GM19238 (cell line): Measurements from ENCODE around the gene TMPRSS7.
"Not testable (repeated sequence)": the region's sequence is repeated elsewhere in the genome, so short reads cannot be mapped to it uniquely, and the experiment has no call there.

Experiments used
- DNase-seq: peaks from one replicate; pipeline ENCODE4 v3.0.0; 2011; ENCODE audit warnings: low spot score; ENCODE audit not compliant: insufficient read length

TMPRSS7 gene

DNA sequence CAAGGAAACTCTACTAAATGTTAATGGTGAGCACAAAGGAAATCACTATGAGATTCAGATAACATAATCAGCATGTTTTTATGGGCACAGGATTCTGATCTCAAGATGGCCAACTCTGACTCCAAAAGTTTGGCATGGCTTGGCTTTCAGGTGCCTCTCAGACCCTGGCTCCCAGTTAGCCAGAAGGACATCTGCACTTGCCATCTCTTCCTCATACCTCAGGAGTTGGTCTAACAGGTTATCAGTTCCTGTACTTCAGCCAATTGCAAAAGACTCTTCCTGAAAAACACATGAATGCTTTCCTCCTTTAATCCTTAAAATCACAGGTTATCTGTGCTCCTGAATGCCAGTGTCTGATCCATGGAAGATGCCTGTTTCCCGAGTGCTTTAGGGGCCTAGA, 25.0 kb downstream of the TMPRSS7 start:
- no peak for DNase-seq

DNA sequence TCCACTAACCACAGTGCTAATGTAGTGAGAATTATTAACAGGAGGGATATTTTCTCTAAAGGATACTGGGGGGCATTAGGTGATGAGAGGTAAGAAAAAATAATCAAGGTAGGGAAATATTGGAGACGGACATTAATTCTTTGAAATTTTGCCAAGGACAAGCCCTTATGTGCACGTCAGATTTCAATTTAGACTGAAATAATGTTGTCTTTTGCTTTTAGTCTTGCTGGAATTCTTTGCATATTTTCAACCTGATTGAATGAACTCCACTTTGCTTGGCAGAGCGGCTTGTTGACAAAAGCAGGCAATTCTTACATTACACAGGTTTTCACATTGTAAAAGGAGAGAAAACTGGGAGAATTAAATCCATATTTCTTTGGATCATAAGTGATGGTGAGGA, 26.6 kb downstream of the TMPRSS7 start:
- DNase-seq: no peak

DNA sequence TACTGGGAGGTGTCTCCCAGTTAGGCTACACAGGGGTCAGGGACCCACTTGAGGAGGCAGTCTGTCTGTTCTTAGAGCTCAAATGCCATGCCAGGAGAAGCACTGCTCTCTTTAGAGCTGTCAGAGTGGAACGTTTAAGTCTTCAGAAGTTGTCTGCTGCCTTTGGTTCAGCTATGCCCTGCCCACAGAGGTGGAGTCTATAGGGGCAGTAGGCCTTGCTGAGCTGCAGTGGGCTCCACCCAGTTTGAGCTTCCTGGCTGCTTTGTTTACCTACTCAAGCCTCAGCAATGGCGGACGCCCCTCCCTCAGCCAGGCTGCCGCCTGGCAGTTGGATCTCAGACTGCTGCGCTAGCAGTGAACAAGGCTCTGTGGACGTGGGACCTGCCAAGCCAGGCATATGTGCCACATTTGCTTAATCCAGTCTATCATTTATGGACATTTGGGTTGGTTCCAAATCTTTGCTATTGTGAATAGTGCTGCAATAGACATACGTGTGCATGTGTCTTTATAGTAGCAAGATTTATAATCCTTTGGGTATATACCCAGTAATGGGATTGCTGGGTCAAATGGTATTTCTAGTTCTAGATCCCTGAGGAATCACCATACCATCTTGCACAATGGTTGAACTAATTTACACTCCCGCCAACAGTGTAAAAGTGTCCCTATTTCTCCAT, 38.0 kb downstream of the TMPRSS7 start:
- DNase-seq: not testable (repeated sequence)

DNA sequence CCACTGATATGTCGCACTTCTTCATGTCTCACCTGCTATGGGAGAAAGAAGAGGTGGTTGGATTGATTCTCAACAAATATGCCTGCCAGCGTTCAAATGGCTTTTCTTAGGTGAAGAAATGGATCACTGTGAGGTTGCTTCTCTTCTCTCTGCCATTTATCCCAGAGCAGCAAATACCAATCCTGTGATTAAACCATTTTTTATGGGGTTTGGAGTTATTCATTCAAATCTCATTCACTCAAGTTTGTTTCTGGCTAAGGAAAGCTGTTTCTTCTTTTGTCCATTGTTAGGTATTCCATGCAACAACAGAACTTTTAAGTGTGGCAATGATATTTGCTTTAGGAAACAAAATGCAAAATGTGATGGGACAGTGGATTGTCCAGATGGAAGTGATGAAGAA, 39.5 kb downstream of the TMPRSS7 start:
- no peak for DNase-seq

DNA sequence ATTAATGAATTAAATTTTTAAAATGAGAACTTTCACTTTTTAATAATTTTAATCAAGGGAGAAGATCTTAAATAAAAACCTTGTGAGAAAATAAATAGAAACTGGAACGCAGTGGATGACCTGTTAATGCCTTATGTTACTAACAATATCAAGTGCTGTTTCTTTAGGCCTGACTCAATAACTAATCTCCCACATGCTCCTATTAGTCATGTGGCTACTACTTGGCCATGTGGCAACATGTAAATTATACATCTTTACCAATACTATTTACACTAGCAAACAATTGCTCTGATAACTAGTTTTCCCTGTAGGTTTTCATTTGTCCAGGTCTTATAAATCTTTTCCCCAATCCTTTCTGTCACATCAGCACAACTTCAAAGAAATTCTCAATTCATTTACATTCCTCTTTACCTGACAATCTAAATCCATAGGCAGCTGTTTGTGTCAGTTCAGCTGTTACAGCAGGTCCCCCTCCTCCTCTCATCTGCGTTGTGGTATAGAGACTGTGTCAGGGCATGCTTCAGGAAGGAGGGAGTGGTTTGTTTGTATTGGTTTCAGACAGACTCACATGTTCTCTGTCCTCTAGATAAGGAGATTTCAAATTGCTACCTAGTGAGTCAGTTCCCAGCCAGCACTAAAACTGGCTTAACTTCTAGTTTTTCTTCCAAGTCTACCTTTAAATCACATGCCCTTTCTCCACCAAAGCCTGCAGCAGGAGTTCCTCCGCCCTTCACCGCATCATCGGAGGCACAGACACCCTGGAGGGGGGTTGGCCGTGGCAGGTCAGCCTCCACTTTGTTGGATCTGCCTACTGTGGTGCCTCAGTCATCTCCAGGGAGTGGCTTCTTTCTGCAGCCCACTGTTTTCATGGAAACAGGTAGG, 40.3 kb downstream of the TMPRSS7 start:
- no peak for DNase-seq

DNA sequence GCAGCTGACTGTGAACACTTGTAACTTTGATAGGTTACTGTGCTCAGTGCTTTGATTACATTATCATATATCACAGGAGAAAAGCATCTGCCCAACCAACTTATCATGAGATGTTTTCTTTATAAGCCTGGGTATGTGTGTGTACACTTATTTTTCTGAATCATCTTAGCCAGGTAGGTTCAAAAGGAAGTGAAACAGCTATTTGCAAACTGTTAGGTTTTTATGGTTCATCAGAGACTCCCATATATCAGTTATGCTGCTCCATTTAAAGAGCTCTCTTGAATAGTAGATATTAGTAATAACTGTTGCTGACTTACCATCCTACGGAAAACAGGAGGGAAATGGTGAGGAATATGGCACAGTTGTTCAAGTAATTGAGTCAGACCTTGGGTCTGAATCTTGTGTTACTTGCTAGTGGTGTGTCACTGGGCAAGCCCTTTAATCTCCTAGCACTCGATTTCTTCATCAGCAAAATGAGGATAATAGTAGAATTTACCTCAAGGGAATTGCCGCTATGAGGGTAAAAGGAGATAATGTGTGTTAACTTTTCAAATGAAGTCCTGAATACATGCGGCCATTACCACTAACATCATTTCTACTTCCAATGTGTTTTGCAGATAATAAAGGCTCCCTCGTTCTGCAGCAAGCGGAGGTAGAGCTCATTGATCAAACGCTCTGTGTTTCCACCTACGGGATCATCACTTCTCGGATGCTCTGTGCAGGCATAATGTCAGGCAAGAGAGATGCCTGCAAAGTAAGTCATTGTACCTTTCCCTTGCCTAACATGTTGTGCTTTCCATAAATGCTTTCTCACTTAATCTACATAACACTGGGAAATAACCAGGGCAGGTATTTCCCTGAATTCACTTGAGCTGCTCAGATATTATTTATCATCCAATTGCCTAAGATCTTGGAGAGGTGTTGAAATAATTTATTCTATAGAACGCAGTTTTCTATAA, 43.9 kb downstream of the TMPRSS7 start:
- DNase-seq: no peak

DNA sequence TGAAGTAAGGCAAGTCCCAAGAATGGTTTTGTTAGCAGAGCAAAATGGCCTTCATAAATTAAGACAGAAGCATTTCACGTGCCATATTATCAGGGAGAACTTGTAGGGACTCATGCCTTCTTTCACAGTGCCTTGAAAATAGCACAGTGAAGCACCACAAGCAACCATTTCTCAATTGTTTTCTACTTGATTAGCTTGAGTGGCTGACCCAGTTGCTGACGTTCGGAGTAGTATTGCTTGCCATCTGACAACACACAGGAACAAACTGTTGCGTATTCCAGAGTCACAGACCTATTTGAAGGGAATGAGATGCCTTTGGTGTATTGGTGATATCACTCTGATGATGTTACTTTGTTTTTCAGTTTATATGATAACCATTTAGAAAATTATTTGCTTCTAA, 48.7 kb downstream of the TMPRSS7 start:
- DNase-seq: no peak

DNA sequence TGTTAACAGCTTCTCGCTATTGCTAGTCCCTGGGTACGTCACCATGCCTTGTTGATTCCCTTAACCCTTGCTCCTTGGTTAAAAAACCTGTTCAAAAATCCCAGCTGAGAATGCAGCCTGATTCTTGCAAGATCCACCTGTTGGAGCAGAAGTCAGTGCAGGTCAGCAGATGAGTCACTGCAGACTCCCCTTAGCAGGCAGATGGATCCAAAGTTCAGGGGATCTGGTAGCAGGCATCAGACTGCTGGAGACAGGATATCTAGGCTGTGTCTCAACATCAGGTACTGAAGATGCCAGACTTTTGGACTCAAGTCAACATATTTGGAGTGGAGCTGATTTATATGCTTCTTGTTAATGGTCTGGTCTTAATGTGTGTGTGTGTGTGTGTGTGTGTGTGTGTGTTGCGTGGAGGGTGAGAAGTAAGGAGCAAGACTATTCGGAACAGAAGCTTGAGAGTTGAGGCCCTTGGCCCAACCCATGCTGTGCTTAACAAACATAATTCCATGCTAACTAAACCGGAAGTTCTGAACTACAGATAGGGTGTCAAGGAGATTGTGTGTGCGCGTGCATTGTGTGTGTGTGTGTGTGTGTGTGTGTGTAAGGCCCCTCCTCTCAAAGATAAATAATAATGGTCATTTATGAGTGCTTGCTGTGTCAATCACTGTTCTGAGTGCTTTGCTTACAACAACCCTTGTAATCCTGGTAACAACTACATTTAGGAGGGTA, 50.6 kb downstream of the TMPRSS7 start:
- no peak for DNase-seq

DNA sequence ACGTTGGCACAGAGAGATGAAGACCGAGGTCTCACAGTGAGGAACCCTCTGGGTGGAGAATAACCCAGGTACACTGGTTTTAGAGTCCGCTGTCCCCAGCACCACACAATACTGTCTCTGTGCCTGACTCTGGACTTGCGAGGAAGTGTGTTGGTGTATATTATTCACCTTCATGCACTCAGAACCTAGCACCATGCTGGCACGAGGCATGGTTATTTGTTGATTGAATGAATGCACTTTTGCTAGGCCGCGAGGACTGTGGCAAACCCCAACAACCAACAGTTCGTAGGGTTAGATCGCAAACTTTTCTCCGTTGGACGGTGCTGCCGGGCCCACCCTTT, 51.2 kb downstream of the TMPRSS7 start:
- no peak for DNase-seq

DNA sequence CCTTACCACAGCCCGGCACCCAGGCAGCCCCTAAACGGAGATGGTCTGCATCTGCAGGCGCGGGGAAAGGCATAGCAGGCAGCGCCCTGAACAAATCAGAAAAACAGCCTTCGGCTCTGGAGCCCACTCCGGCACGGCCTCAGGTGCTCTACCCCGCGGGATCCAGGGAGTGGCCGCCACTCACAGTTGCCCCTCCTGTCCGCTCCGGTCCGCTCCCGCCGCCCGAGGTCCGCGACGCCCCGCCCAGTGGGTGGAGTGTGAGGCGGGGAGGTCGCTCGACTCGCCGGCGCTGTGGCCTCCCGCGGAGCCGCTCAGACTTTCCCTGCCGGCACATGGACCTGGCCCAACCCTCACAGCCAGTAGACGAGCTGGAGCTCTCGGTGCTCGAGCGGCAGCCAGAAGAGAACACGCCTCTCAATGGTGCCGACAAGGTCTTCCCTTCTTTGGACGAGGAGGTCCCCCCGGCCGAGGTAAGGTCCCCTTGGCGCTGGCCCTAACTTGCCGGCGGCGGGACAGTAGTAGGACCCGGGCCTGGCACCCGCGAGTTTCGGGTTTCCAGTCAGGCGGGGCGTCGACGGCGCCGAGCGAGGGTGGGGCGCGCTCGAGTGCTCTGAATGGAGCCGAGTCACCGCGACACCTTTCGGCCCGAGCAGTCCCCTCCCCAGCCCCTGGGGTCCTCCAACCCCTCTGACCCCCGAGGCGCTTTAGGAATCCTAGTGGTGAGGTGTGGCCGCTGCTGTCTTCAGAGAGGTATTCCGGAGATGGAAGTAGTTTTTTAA, 51.7 kb downstream of the TMPRSS7 start, which contains the start of gene C3orf52:
Gene C3orf52, plus strand, starts transcription at position 314 of the 779 bp plus-strand sequence. Its CDS starts 19 bp downstream, at position 333.
- DNase-seq: peak; percentile 66

DNA sequence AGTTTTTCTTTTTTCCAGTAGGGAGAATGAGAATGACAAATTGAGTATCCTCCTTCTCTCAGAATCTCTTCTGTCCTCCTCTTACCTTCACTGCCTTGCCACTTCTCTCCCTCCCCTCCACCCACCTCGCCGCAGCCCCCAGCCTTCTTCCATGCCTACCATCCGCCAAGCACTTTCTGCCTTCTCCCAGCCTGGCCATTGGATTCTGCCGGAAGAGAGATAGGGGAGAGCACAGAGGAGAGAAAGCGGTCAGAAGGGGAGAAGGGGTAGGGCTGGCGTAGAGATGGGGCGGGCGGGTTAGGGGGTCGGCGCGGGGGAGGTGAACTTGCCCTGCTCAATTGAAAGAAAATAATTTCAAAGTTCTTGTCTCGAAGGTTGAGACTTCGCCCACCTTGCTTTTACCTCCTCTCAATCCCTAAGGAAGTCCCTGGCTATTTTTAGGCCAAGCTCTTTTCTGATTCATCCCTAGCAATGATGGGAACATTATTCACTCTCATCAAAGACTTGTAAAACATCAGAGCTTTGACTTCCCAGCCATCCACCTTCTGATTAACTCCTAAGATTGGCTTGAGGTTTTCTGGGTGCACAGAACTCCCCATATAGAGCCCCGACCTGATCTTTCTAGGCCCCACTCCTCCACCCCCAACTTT, 52.5 kb downstream of the TMPRSS7 start:
- DNase-seq: no peak

DNA sequence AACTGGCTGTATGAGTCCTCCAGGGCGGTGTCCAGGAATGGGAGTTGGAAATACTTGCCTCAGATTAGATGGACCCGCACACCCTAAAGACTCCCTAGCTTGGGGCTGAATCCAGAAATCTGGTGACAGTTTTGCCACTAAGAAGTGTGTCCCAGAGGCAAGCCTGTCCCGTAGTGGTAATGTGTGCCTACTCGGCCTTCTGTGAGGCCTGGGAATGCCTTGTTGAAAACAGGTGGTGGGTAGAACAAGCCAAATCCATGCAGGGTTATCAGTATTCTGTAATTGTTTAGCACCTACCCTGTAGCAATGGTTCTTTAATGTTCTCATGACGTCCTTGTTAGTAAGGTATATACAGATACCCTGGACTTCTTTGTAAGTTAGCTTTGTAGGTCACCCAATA, 53.2 kb downstream of the TMPRSS7 start:
- DNase-seq: no peak

DNA sequence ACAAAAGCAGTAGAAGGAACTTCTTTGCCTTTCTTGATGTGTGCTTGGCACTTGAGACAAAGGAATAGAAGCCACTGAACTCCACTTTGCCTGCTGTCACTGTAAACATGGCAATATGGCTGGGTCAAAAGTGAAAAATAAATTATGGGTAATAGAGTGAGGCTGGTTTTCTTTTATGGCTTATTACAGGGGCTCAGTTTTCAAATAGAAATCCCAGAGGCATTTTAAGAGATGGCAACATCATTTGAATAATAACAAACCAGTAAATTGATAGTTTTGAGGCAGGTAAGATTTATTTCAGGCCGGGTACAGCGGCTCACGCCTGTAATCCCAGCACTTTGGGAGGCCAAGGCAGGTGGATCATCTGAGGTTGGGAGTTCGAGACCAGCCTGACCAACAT, 54.4 kb downstream of the TMPRSS7 start:
- no peak for DNase-seq

DNA sequence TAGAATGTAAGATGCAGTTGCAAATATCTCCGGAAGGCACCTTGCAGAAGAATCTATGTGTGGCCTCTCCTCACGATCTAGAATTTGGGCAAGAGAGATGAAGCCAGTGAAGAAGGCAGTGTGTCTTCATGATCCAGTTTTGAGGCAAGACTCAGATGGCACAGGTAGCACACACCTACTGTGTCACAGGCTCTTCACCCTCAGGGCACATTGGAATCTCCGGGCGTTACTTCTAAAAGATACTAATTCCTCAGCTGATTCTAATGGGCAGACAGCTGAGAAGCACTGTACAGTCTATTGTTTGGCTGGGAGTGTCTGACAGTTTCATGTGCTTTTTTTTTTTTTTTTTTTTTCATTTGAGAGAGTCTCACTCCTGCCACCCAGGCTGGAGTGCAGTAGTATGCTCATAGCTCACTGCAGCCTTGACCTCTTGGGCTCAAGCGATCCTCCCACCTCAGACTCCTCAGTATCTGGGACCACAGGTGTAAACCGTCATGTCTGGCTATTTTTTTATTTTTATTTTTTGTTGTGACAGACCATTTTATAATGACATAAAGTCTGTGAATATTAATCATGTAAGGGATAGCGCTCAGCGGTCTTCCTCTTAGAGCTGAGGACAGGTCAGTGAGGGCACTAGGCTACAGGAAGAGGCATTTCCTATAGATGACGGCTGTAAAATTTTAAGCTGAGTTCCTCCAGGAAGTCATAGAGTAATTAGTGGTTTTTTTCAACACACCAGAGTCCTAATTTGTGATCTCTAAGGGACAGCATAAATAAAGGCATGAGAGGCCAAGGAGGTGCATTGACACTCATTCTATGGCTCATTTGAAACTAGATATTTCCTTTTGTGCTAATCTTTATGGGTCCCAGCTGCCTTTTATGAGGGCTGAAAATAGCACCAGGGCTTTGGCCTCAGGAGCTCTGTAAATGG, 55.7 kb downstream of the TMPRSS7 start:
- no peak for DNase-seq

DNA sequence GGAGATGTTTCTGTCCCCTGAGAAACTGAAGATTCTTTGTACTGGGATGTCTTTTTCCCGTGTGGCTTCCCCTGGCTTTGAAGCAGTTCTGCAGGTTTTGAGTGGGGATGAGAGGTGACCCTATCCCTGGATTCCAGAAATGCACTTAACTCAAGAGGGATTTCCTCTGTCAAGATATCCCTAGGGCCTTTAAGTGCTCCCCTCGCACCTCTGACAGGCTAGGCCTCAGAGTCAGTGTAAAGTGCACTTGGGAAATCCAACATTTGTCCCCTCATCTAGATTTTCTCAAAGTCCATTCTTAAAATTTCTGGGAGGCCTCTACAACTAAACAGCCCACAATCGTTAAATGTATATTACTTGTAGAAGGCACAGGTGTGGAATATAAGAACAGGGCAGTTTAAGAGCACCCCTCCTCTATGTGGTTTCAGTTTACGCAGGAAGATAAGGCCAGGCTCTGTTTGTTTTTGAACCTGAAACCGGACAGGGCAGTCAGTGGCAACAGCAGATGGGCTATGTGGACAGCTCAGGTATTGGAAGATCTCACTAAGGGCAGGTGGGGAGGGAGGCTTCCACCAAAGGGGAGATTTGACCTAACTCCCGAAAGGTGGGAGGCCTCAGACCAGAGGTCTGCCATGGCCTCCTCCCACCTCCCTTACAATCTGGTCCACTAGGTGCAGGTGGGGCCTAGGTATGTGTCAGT, 56.5 kb downstream of the TMPRSS7 start:
- DNase-seq: no peak

DNA sequence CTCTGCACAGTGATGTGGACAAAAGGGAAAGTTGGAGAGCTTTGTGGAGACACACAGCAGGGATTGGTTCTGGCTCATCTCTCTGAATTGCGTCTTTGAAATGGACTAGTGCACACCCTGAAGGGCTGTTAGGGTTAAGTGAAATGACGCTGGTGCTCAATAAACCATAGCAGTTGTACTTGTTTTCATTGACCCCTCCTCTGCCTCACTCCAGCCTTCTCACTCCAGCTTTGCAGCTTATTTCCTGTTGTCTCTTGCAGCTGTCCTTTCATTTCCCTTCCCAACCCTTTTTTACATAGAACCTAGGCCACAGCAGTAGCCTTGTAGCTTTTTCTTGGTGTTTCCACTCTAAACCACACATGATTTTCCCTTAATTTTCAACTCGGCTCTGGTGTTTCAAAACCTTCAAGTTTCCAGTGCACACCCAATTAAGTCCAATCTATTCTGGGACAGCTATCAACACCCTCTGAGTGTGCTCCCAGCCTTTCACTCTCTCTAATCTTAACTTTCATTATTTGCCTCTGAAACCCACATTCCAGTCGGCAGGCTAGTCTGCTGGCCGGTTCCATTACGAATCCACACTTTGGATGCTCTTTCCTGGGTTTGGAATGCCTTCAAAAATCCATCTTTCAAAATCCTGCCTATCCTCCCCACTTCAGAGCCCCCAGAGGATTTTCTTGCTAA, 58.1 kb downstream of the TMPRSS7 start:
- DNase-seq: no peak

DNA sequence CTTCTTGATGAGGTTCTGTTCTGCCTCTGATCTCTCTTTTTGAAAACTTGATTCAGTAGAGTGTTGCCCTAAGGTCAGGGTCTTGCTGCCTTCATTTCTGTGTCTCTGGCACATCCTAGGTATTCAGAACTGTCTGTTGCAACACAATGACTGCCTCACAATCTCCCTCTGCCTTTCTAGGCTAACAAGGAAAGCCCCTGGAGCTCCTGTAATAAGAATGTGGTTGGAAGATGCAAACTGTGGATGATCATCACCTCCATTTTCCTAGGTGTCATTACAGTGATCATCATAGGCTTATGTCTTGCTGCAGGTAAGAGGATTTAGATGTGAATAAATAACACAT, 58.6 kb downstream of the TMPRSS7 start:
- no peak for DNase-seq

DNA sequence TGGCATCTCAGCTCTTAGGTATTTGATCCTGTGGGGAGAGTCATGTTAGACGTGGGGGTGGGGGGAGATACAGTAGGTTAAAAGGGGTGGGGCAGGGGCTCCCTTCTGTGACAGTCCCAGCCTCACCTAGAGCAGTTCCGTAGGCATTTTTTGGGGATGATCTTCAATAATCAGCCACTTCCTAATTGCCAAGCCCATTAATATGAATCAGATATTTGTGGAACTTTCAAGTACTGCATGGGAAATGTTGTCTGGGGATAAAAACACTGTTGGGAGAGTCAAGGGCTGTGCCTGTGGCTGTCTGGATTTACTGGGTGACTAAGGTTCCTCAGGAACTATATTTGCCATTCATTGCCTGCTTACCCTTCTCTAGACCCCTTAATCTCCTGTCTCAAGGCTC, 61.2 kb downstream of the TMPRSS7 start:
- DNase-seq: no peak
